ENCODE data around the gene HIGD1A. TPM values are rescaled to one million over a fixed set of nuclear protein-coding genes. Genes with fewer than 3 reads are reported as not detected.

Gene HIGD1A
- total RNA-seq, result 377 TPM
- long read RNA-seq, transcript HIGD1A-201 (4 exons, 1,373 nt), result major isoform, 476 of 496 reads
- long read RNA-seq, transcript HIGD1A-204 (4 exons, 585 nt), result minor isoform, 7 of 496 reads
- long read RNA-seq, transcript HIGD1A-205 (3 exons, 983 nt), result minor isoform, 9 of 496 reads
- long read RNA-seq, partial matches to known transcripts, result 0 of 496 reads
- long read RNA-seq, other reads (novel, unspliced or antisense), result 3 of 496 reads

- intact Hi-C loops (cut with micrococcal nuclease), result no loop called here
- TF ChIP-seq, protein P1, sequence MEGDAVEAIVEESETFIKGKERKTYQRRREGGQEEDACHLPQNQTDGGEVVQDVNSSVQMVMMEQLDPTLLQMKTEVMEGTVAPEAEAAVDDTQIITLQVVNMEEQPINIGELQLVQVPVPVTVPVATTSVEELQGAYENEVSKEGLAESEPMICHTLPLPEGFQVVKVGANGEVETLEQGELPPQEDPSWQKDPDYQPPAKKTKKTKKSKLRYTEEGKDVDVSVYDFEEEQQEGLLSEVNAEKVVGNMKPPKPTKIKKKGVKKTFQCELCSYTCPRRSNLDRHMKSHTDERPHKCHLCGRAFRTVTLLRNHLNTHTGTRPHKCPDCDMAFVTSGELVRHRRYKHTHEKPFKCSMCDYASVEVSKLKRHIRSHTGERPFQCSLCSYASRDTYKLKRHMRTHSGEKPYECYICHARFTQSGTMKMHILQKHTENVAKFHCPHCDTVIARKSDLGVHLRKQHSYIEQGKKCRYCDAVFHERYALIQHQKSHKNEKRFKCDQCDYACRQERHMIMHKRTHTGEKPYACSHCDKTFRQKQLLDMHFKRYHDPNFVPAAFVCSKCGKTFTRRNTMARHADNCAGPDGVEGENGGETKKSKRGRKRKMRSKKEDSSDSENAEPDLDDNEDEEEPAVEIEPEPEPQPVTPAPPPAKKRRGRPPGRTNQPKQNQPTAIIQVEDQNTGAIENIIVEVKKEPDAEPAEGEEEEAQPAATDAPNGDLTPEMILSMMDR (IDR thresholded peaks at IDR 0.05; ENCODE audit: borderline replicate concordance), result no peak
- H3K4me1 ChIP-seq, result peaks cover 59% of the 10 kb centered on the region
- H3K4me3 ChIP-seq, result peak within 1 kb of the TSS; percentile 93
- no peaks in the 10 kb centered on the region for H3K9me3 ChIP-seq (replicated peaks)
- no peaks in the 10 kb centered on the region for H3K36me3 ChIP-seq
- no peaks in the 10 kb centered on the region for H3K27me3 ChIP-seq (ENCODE audit: low read depth)
- H3K27ac ChIP-seq (replicated peaks), result peak within 1 kb of the TSS; percentile 98
- DNase-seq, result peak; percentile 96
Observed at GRCh38 chr3:42804106-42804830, at the start of gene HIGD1A. TSS of gene HIGD1A (minus strand) at chr3:42804490. CDS start at chr3:42794253, 10,237 bp downstream.

- H3K4me1 ChIP-seq, result no peaks in the 10 kb centered on the region
- H3K4me3 ChIP-seq, result no peak overlapping the region
- DNase-seq, result no peak
- H3K9me3 ChIP-seq (replicated peaks), result no peaks in the 10 kb centered on the region
- H3K27me3 ChIP-seq (ENCODE audit: low read depth), result no peaks in the 10 kb centered on the region
- H3K36me3 ChIP-seq, result no peaks in the 10 kb centered on the region
- intact Hi-C loops (cut with micrococcal nuclease), result no loop called here
- no peak overlapping the region for H3K27ac ChIP-seq (replicated peaks)
- TF ChIP-seq, protein P1 (IDR thresholded peaks at IDR 0.05; ENCODE audit: borderline replicate concordance), result no peak
Observed at GRCh38 chr3:42853739-42854302, 49.5 kb upstream of the HIGD1A start.

DNA sequence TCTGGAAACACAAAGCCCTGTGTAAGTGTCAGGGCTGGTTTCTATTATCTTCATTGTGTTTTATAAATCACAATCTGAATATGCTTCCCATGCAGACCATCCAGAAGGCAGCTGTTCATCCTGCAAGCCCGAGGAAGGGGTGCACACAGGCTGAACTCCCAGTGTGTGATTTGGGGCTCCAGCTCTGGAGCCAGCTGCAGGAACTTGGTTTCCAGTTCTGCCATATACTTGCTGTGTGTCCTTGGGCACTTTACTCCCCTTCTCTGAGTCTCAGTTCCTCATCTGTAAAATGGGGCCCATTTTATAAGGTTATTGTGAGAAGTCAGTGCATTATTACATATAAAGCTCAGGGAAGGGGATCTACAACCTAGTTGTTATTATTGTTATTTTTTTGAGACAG lies 48.8 kb upstream of the HIGD1A start:
- intact Hi-C loops (cut with micrococcal nuclease), result no loop called here
- Histone ChIP-seq H3K27me3 (ENCODE audit: low read depth) (no peaks in the 10 kb centered on the region), H3K4me1 (no peaks in the 10 kb centered on the region), H3K27ac (replicated peaks) (no peak overlapping the region), H3K9me3 (replicated peaks) (no peaks in the 10 kb centered on the region), H3K4me3 (no peak overlapping the region), H3K36me3 (no peaks in the 10 kb centered on the region)
- TF ChIP-seq, protein P1 (IDR thresholded peaks at IDR 0.05; ENCODE audit: borderline replicate concordance), result no peak
- DNase-seq, result no peak

- no peak overlapping the region for H3K27ac ChIP-seq (replicated peaks)
- no peak for DNase-seq
- intact Hi-C loops (cut with micrococcal nuclease), result no loop called here
Observed at GRCh38 chr3:42852441-42852840, 48.2 kb upstream of the HIGD1A start.

GRCh38 chr3:42851228-42851834 lies 47.0 kb upstream of the HIGD1A start:
- Histone ChIP-seq H3K27ac (replicated peaks) (no peak overlapping the region), H3K4me3 (no peak overlapping the region), H3K36me3 (no peaks in the 10 kb centered on the region), H3K4me1 (peaks cover 14% of the 10 kb centered on the region), H3K9me3 (replicated peaks) (no peaks in the 10 kb centered on the region), H3K27me3 (ENCODE audit: low read depth) (no peaks in the 10 kb centered on the region)
- no peak for DNase-seq
- intact Hi-C loops (cut with micrococcal nuclease), result no loop called here
- TF ChIP-seq, protein P1 (IDR thresholded peaks at IDR 0.05; ENCODE audit: borderline replicate concordance), result no peak

More at GRCh38 chr3:42852441-42852840, 48.2 kb upstream of the HIGD1A start:
- Histone ChIP-seq H3K27me3 (ENCODE audit: low read depth) (no peaks in the 10 kb centered on the region), H3K4me3 (no peak overlapping the region), H3K4me1 (peaks cover 3% of the 10 kb centered on the region), H3K9me3 (replicated peaks) (no peaks in the 10 kb centered on the region), H3K36me3 (no peaks in the 10 kb centered on the region)
- TF ChIP-seq, protein P1 (IDR thresholded peaks at IDR 0.05; ENCODE audit: borderline replicate concordance), result no peak

All from left ventricle myocardium inferior (tissue), 1 donor.